ENCODE measurements around the gene DPF3.
A peak's percentile ranks its signal among the peaks of the same experiment; 100 is the strongest.

Gene DPF3

DNA sequence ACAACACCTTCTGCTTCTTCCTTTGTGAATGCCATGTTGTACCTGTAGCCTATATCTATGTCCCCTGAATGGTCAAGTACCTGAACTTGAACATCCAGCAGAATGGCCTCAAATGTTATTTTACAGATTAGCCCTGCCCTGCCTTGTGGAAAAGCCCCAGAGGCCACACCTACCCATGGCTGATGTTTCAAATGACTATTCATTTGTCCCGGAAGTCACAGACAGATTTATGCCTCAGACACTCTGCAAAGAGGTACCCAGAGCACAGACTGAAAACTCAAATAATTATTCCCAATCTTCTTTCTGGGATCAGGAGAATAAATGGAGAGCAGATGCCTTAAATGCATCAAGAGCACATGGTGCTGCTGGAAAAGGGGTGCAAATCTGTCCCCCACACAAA lies 13.0 kb upstream of the DPF3 start:
- no peak for TF ChIP-seq CTCF (IDR thresholded peaks at IDR 0.05; ENCODE audit: low read depth, low read length, missing control alignments)
- H3K4me3 ChIP-seq (ENCODE audit: low read depth, low read length) = no peak overlapping the region
- in situ Hi-C loops (cut with HindIII; ENCODE audit: low sequenced_read_pairs) = no loop called here
- DNase-seq (ENCODE audit: low read depth) = no peak

GRCh38 chr14:72906316-72906715 lies 12.4 kb upstream of the DPF3 start:
- TF ChIP-seq CTCF (IDR thresholded peaks at IDR 0.05; ENCODE audit: low read depth, low read length, missing control alignments) = no peak
- in situ Hi-C loops (cut with HindIII; ENCODE audit: low sequenced_read_pairs) = no loop called here
- DNase-seq (ENCODE audit: low read depth) = peak; percentile 89
- no peak overlapping the region for H3K4me3 ChIP-seq (ENCODE audit: low read depth, low read length)

DNA sequence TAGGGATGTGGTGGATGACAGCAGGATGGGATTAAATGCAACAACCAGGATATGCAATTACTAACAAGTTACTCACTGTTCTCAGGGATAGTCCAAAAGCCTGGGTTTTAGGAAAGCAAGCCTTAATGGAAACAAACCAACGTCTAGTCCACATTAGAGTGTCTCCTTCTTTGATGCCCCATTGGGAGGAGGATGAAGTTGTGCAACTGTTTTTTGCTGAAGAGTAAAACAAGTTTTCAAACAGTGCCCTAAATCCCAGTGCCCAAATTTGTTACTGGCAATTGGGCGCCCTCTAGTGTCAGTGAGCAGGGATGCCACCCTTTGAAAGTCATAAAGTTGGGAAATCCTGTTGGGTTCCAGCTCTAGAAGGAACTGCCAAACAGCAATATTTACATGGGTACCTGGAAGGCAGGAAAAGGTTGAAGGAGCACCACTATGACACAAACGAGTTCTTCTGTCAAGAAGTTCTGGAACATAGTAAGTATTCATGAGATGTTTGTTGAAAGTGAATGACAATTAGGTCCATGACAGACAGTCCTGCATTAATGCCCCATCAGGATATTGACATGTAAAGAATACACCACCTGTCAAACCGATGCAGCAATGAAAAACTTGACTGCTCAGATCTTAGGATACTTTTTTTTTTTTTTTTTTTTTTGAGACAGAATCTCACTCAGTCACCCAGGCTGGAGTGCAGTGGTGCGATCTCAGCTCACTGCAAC lies 11.1 kb upstream of the DPF3 start:
- in situ Hi-C loops (cut with HindIII; ENCODE audit: low sequenced_read_pairs) = no loop called here
- TF ChIP-seq CTCF (IDR thresholded peaks at IDR 0.05; ENCODE audit: low read depth, low read length, missing control alignments) = peak; percentile 91
- H3K4me3 ChIP-seq (ENCODE audit: low read depth, low read length) = no peak overlapping the region
- DNase-seq (ENCODE audit: low read depth) = peak; percentile 70

DNA sequence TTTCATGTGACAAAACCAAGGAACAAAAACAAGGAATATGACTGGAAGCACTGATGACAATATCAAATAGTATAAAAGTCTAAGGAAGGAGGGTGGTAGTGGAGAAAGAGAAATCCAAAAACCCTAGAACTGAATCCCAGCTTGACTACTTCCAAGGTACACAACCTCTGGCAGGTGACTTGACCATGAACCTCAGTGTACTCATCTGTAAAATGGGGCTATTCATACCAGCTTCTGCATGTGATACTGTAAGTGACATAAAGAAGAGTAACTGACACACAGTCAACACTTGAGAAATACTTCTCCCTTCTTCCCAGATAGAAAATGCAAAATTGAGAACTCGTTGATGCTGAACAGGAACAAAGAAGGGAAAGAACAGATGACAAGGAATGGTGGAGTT lies 10.3 kb upstream of the DPF3 start:
- H3K4me3 ChIP-seq (ENCODE audit: low read depth, low read length) = no peak overlapping the region
- in situ Hi-C loops (cut with HindIII; ENCODE audit: low sequenced_read_pairs) = no loop called here
- DNase-seq (ENCODE audit: low read depth) = no peak
- TF ChIP-seq CTCF (IDR thresholded peaks at IDR 0.05; ENCODE audit: low read depth, low read length, missing control alignments) = no peak

DNA sequence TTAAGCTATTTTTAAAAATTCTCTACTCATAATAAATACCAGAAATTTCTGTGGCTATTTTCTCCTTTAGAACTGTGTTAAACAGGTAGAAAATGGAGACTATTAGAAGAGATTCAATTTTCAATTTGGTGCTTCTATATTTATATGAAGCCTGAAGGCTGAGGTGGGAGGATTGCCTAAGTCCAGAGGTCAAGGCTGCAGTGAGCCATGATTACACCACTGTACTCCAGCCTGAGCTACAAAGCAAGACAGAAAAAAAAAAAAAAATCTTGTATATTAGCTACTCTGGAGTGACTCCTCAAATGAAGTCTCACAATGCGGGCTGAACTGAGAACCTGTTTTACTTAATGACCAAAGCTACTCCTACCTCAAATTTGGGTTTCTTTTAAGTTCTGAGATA lies 9.8 kb upstream of the DPF3 start:
- in situ Hi-C loops (cut with HindIII; ENCODE audit: low sequenced_read_pairs) = no loop called here
- TF ChIP-seq CTCF (IDR thresholded peaks at IDR 0.05; ENCODE audit: low read depth, low read length, missing control alignments) = no peak
- DNase-seq (ENCODE audit: low read depth) = no peak

DNA sequence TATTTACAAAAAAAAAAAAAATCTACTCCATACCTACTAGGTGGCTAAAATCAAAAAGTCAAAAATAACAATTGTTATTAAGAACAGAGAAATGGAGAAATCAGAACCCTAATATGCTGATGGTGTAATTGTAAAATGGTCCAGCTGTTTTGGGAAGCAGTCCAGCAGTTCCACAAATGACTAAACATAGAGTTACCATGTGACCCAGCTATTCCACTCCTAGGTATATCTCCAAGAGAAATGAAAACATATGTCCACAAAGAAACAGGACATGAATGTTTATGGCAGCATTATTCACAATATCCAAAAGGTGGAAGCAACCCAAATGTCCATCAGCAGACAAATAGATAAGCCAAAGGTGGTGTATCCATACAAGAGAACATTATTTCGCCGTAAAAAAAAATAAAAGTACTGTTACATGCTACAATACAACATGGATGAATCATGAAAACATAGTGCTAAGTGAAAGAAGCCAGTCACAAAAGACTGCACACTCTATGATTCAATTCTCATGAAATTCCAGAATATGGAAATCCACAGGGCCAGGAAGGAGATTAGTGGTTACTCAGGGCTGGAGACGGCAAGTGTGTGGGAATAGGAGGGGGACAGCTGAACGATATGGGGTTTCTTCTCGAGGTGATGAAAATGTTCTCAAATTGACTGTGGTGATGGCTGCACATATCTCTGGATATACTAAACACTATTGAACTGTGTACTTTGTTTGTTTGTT lies 9.1 kb upstream of the DPF3 start:
- in situ Hi-C loops (cut with HindIII; ENCODE audit: low sequenced_read_pairs) = no loop called here
- H3K4me3 ChIP-seq (ENCODE audit: low read depth, low read length) = no peak overlapping the region
- no peak for DNase-seq (ENCODE audit: low read depth)
- TF ChIP-seq CTCF (IDR thresholded peaks at IDR 0.05; ENCODE audit: low read depth, low read length, missing control alignments) = no peak

More for the DNA sequence above, 9.8 kb upstream of the DPF3 start:
- H3K4me3 ChIP-seq (ENCODE audit: low read depth, low read length) = no peak overlapping the region
